Ascending aorta (tissue), 2 donors: ENCODE data around the gene FAM53A. TPM values are rescaled to one million over a fixed set of nuclear protein-coding genes. Genes with fewer than 3 reads are reported as not detected.

ENCODE experiments used
- DNase-seq, 2 donors: peaks; one replicate each; pipeline ENCODE4 v3.0.0-alpha.2; 2019; ENCODE audit warnings: low spot score in 2 of 2
- H3K27ac ChIP-seq, 2 donors: fragments of 200-600 bp; sonication (generic); one replicate each; pipeline ENCODE4 v1.5.1; 2016 to 2017; ENCODE audit warnings: mild to moderate bottlenecking in 1 of 2
- H3K27me3 ChIP-seq: fragments of 200-600 bp; sonication (generic); one replicate; pipeline ENCODE4 v1.5.1; 2017
- H3K36me3 ChIP-seq, 2 donors: fragments of 200-600 bp; sonication (generic); one replicate each; pipeline ENCODE4 v1.5.1; 2016
- H3K4me1 ChIP-seq, 2 donors: fragments of 200-600 bp; sonication (generic); one replicate each; pipeline ENCODE4 v1.5.1; 2016 to 2017; ENCODE audit warnings: mild to moderate bottlenecking in 1 of 2
- H3K4me3 ChIP-seq, 2 donors: fragments of 200-600 bp; sonication (generic); one replicate each; pipeline ENCODE4 v1.5.1; 2016 to 2017; ENCODE audit warnings: mild to moderate bottlenecking in 1 of 2
- H3K9me3 ChIP-seq, 2 donors: fragments of 200-600 bp; sonication (generic); one replicate each; pipeline ENCODE4 v1.5.1; 2016
- CTCF ChIP-seq, 3 experiments: fragments of 200-600 bp in 2 of 3; fragments of 450-650 bp in 1 of 3; sonication (generic) in 2 of 3; IDR thresholded peaks; one replicate each; pipeline ENCODE4 v1.5.1; 2016 to 2019; ENCODE audit warnings: antibody characterized with exemption in 3 of 3, mild to moderate bottlenecking in 1 of 3, moderate library complexity in 1 of 3
- intact Hi-C: fragments of 100-400 bp; cut with DNase I; formaldehyde crosslinking; loops from one replicate; pipeline ENCODE4 v1.15.1; 2023
- total RNA-seq: library from RNA; depleted of rRNA; stranded (reverse); fragments of >200 nt; gene quantifications from one replicate; pipeline ENCODE4 v1.1.0, GENCODE V29; 2016

The FAM53A gene
- total RNA-seq, 1 donor from 2014 or later = not detected

- H3K9me3 ChIP-seq = peaks cover 0 to 4% of the 10 kb centered on the region in 2 donors
- no peak overlapping the region for H3K27ac ChIP-seq
- no peaks in the 10 kb centered on the region for H3K27me3 ChIP-seq
- H3K4me3 ChIP-seq = no peak overlapping the region
- no peaks in the 10 kb centered on the region for H3K4me1 ChIP-seq
- no peaks in the 10 kb centered on the region for H3K36me3 ChIP-seq
- no peak for DNase-seq
- TF ChIP-seq CTCF (IDR thresholded peaks at IDR 0.05) = no peak
- intact Hi-C loops = no loop called here
These were observed 64.9 kb downstream of the FAM53A start for GRCh38 chr4:1619151-1619672.

- Histone ChIP-seq H3K27ac (no peak overlapping the region), H3K4me3 (no peak overlapping the region), H3K4me1 (no peaks in the 10 kb centered on the region), H3K27me3 (no peaks in the 10 kb centered on the region), H3K36me3 (no peaks in the 10 kb centered on the region), H3K9me3 (peaks cover 0 to 4% of the 10 kb centered on the region in 2 donors)
- no peak for DNase-seq
- no peak for TF ChIP-seq CTCF (IDR thresholded peaks at IDR 0.05)
- intact Hi-C loops = no loop called here
These were observed 65.7 kb downstream of the FAM53A start for GRCh38 chr4:1618438-1618837.

DNA sequence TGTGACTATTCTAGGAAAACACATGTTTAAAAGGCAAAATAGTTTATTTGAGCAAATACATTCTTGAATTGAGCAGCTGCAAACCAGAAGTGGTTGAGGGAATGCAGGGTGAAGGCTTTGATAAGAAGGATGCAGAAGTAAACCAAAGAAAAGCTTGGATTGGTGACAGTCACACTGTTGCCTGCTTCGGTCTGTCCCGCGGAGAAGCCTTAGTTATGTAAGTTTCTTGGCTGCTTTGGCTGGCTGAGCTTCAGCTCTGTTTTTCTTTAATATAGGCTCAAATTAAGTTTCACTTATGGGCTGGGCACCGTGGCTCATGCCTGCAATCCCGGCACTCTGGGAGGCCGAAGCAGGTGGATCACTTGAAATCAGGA, 67.6 kb downstream of the FAM53A start:
- Histone ChIP-seq H3K9me3 (peaks cover 0 to 4% of the 10 kb centered on the region in 2 donors), H3K4me1 (no peaks in the 10 kb centered on the region), H3K4me3 (no peak overlapping the region), H3K27ac (no peak overlapping the region), H3K36me3 (no peaks in the 10 kb centered on the region), H3K27me3 (no peaks in the 10 kb centered on the region)
- no peak for DNase-seq
- TF ChIP-seq CTCF (IDR thresholded peaks at IDR 0.05) = no peak
- intact Hi-C loops = no loop called here

- intact Hi-C loops = no loop called here
- H3K27ac ChIP-seq = no peak overlapping the region
- TF ChIP-seq CTCF (IDR thresholded peaks at IDR 0.05) = no peak
These were observed 68.1 kb downstream of the FAM53A start for GRCh38 chr4:1615786-1616556.

DNA sequence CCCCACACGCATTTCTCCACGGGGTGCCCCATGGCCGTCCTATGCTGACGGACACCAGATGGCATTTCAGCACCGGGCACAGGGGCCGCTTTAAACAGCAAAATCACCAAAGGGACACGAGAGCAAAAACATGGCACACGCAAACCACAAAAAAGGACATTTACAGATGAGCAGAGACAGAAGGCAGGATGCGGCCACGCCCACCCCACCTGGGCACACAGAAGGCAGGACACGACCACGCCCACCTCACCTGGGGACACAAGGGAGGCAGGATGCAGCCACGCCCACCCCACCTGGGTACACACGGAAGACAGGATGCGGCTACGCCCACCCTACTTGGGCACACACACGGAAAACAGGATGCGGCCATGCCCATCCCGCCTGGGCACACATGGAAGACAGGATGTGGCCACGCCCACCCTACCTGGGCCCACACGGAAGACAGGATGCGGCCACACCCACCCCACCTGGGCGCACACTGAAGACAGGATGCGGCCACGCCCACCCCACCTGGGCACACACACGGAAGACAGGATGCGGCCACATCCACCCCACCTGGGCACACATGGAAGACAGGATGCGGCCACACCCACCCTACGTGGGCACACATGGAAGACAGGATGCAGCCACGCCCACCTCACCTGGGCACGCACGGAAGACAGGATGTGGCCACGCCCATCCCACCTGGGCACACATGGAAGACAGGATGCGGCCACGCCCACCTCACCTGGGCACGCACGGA, 69.1 kb downstream of the FAM53A start:
- intact Hi-C loops = no loop called here
- H3K27ac ChIP-seq = no peak overlapping the region

More at GRCh38 chr4:1615786-1616556, 68.1 kb downstream of the FAM53A start:
- H3K36me3 ChIP-seq = no peaks in the 10 kb centered on the region
- peaks cover 0 to 4% of the 10 kb centered on the region in 2 donors for H3K9me3 ChIP-seq
- H3K4me1 ChIP-seq = no peaks in the 10 kb centered on the region
- H3K27me3 ChIP-seq = no peaks in the 10 kb centered on the region
- no peak overlapping the region for H3K4me3 ChIP-seq
- no peak for DNase-seq

More for the DNA sequence above, 69.1 kb downstream of the FAM53A start:
- no peaks in the 10 kb centered on the region for H3K4me1 ChIP-seq
- peaks cover 0 to 4% of the 10 kb centered on the region in 2 donors for H3K9me3 ChIP-seq
- no peak for DNase-seq
- no peaks in the 10 kb centered on the region for H3K27me3 ChIP-seq
- H3K4me3 ChIP-seq = no peak overlapping the region
- no peak for TF ChIP-seq CTCF (IDR thresholded peaks at IDR 0.05)
- no peaks in the 10 kb centered on the region for H3K36me3 ChIP-seq
